Stimulated activated CD4-positive, alpha-beta T cell treated with anti-CD3 and anti-CD28 coated beads, Interleukin-2, amount 100 ng/mL, for 48 hours (primary cell): ENCODE data around the gene PI4K2A.
"Not testable (repeated sequence)": the region's sequence is repeated elsewhere in the genome, so short reads cannot be mapped to it uniquely, and the experiment has no call there.

Experiments used
- DNase-seq, 2 donors: peaks; one replicate each; pipeline ENCODE4 v3.0.0-alpha.2; 2020

The PI4K2A gene

DNA sequence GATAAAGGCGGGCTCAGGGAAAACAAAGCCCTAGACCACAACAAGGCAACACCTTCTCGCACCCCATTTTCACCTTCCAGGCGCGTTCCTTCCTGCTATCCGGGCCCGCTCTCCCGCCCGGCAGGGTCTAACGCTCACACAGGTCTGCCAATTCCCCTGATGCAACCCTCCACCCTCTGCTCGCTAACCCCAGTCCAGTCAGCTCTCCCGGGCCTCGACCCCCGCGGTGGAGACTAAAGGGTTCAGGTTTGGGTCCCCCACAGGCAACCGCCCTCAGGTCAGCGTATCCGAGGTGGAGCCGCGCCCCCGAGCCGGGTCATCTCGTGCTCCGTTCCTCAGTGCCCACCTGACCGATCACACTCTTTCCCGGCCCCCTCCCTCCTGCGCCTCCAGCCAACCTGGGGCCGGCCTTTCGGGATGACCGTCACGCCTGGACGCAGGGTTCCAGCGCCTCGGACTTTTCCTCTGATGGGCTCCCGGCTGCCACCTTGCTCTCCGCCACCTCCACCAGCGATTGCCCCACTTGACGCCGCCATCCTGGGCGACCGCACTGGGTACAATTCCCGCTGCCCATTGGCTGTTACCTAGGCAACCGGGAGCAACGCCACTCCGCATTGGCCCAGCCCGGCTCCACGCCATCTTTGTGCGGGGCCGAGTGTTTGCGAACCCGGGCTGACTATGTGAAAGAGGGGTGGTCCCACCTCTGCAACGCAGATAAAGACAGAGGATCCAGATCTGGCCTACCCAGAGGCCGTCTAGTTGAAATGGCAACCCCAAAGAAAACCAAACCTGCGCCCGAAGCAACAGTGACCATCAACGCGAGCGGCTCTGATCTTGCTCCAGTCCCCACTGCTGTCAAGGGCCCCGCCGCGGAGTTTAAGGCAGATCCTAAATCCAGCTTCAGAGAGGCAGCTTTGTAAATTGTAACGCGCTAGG is 7.3 kb upstream of the PI4K2A start, which contains the start of gene MORN4:
Gene MORN4, minus strand, starts transcription at position 552 of the 936 bp plus-strand sequence. CDS start 13,847 bp downstream, outside the sequence.
- peak; percentile 86 to 87 for DNase-seq

DNA sequence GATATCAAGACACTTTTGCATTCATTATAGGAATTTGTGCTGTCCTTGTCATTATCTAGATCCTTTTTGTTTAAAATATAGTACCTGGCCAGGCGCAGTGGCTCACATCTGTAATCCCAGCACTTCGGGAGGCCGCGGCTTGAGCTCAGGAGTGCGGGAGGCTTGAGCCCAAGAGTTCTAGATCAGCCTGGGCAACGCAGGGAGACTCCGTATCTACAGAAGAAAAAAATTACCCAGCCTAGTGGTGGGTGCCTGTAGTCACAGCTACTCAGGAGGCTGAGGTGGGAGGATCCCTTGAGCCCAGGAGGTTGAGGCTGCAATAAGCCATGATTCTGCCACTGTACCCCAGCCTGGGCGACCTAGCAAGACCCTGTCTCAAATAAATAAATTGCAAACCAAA is 6.5 kb upstream of the PI4K2A start:
- peak in 1 of 2 donors; percentile 9 for DNase-seq

DNA sequence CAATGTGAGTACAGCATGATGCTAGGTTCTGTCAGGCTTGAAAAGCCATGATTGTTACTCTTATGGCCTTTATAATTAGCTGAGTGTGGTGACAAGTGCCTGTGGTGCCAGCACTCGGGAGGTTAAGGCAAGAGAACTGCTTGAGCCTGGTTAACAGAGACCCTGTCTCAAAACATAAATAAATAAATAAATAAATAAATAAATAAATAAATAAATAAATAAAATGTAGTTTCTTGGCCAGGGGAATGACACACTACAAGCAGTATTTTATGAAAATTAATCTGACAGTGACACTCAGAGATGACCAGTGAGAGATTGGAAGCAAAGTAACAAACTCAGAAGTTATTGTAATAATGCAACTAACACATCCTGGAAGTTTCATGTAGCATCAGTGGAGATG is 4.9 kb upstream of the PI4K2A start:
- DNase-seq = no peak

DNA sequence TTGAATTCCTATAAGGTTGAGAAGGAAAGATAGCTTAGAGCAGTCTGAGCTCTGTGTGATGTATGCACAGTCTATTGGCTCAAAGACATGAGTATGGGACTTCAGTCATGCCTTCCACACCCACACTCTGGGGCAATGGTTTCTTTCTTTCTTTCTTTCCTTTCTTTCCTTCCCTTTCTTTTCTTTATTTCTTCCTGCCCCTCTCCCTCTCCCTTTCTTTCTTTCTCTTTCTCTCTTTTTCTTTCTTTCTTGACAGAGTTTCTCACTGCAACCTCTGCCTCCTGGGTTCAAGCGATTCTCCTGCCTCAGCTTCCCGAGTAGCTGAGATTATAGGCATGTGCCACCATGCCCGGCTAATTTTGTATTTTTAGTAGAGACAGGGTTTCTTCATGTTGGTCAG is 1.4 kb upstream of the PI4K2A start:
- DNase-seq = not testable (repeated sequence)

DNA sequence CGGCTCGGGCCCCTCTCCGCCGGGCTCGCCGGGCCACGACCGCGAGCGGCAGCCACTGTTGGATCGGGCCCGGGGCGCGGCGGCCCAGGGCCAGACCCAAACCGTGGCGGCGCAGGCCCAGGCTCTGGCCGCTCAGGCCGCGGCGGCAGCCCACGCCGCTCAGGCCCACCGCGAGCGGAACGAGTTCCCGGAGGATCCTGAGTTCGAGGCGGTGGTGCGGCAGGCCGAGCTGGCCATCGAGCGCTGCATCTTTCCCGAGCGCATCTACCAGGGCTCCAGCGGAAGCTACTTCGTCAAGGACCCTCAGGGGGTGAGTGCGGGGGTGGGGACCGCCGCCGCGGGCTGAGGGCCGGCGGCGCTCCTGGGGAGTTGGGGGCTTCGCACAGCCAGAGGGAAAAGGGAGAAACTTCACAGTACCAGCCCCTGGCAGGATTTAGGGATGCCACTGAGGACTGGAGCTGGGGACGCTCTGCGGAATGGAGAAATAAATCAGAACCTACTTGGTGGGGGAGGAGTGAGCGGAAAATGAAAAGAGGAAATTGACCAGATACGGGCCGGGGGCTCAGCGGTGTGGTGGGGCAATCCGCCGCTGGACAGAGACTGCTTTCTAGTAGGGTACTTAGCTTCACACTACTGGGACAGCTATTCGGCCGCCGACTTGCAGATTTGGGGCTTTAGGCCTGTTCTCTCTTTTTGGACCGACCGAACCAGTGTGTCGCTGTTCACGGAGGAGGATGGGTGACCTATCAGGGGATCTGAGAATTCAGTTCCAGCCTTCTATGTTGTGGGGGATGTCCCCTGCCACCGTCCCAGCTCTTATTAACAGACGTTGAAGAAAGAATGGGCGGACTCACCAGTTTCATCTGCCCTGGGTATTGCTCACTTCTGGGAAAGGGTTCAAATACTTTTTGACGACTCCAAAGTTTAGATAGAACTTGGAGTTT is 669 bp downstream of the PI4K2A start:
- DNase-seq = peak in 1 of 2 donors; percentile 11

DNA sequence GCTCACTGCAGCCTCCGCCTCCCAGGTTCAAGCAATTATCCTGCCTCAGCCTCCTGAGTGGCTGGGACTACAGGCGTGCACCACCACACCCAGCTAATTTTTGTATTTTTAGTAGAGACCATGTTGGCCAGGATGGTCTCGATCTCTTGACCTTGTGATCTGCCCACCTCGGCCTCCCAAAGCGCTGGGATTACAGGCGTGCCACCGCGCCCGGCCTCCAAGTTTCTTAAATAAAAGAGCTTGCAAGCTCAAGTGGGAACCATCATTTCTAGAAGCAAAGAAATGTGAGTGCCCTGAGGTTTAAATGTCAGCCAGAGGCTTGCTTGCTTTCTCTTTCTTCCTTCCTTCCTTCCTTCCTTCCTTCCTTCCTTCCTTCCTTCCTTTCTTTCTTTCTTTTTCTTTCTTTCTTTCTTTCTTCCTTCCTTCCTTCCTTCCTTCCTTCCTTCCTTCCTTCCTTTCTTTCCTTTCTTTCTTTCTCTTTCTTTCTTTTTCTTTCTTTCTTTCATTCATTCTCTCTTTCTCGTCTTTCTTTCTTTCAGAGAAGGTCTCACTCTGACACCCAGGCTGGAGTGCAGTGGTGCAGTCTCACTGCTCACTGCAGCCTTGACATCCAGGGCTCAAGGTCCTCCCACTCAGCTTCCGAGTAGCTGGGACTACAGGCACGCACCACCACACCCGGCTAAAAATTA is 2.1 kb downstream of the PI4K2A start:
- not testable (repeated sequence) for DNase-seq

DNA sequence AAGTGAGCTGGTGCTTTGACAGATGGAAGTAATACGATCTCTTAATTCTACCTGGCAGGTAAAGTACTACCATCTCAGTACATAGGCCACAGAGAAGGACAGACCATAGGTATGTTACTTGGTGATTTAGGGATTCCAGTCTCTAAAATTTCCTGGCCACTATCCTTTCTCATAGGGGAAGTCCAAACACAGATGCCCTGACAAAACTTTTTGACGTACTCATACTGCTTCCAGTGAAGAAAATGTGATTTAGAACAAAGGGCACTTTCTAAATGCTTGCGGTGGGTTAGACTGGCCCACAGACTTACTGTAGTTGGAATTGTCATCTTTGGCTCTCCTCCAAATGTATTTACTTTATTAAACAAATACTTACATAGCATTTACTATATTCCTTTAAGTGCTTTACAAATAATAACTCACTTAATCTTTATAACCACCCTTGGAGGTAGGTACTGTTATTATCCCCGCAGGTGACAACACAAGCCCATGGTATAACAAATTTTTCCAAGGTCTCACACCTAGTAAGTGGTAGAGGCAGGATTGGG is 3.0 kb downstream of the PI4K2A start:
- no peak for DNase-seq

DNA sequence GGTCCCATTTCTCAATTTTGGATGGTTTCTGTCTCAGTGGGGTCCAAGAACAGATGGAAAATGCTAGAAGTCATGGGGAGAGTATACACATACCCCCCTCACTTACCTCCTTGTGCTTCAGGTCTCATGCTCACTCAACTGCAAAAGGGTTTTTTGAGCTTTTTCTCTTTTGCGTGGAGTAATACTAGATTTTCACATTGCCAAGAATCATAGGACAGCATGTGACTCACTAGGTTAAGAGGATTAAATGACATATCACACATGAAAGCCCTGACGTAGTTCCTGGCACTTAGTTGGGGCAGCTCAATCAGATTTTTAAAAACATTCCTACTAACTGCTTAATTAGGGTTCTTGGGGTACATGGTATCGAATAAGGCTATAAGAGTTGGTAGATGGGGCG is 4.5 kb downstream of the PI4K2A start:
- no peak for DNase-seq

DNA sequence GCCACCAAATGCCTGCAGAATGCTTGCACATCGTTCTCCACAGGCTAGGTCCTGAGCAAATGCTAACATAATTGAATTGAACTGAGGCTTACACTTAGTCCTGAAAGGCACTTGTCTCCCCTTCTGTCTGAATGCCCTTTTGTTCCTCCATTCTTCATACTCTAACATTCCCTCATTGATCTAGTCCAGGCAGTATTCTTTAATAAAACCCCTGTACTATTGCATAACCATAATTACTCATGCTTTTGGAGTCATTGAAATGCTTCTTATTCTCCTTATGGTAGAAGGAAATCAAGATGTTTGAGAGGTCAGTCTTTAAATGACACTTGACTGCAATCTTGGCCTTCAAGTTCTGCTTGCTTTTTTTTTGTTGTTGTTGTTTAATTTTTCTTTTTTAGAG is 7.1 kb downstream of the PI4K2A start:
- no peak for DNase-seq

DNA sequence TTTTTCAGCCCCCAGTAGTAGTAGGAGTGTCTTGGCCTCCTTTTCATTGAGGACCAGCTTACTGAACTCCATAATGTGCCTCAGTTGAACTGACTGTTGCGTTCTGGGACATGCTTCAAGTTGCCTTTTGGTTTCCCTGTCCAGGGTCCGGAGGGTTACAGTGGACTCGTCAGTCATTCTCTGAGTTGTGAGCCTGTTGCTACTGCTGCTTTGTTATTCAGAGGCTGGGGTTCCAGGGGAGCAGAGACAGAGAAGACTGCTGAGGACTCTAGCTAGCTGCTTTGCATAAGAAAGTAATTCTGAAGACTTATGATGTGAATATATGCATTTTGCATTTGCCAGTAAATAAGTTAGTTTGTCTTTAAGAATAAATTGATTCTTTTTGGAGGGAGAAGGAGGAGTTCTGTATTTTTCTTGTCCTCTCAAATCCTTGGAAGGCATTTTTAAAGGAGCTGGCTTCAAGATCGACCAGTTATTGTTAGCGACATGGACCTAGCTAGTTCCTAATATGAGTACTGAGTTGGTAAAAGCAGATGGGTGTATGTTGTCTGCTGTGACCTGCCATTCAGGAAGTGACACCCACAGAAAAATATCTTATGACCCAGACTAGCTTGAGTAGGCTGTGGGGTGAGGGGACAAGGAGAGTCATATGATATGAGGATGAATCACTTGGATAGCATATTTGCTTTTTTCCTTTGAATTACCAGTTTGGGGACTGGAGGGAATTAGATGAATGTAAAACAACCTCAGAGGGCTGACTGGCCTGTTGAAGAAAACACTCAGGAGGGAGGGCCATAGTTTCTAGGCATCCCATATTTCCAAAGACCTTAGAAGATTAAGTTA is 8.3 kb downstream of the PI4K2A start:
- peak; percentile 13 to 19 for DNase-seq

DNA sequence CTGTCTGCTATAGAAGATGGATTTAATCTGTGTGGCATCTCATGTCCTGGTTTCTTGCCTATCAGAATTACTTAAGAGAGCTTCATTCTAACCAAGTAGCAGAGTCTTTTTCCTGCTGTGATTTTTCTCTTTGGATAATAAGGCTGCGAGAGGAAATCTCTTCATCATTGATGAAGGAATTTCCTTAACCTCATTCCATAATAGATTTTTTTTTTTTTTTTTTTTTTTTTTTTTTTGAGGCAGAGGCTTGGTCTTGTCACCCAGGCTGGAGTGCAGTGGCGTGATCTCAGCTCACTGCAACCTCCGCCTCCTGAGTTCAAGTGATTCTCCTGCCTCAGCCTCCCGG is 8.9 kb downstream of the PI4K2A start:
- not testable (repeated sequence) for DNase-seq

DNA sequence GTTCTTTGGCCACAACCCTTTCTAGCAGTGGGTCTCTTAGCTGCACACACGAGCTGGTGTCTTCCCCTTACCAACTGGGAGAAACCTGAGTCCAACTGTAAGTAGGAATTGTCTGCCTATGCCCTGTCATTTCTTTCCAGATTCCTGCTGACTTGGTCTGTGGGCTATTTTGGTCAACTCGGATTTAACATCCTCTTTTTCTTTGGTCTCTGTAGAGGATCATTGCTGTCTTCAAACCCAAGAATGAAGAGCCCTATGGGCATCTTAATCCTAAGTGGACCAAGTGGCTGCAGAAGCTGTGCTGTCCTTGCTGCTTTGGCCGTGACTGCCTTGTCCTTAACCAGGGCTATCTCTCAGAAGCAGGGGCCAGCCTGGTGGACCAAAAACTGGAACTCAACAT is 10.3 kb downstream of the PI4K2A start:
- no peak for DNase-seq

DNA sequence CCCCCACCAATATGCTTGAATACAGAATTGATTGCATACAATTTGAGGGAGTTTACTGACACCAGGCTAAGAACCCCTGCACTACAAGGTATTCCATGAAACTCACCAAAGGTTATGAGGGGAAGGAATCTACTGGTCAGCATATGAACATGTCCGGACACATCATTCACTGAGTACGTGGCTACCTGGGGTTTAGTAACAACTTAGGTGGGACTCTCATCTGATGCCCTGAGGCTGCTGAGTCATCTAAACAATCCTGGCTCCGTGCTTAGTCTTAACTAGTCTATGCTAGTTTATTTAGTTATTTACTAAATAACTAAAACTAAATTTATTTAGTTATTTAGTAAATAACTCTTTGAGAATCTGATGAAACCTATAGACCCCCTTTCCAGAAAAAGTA is 11.3 kb downstream of the PI4K2A start:
- DNase-seq = no peak

DNA sequence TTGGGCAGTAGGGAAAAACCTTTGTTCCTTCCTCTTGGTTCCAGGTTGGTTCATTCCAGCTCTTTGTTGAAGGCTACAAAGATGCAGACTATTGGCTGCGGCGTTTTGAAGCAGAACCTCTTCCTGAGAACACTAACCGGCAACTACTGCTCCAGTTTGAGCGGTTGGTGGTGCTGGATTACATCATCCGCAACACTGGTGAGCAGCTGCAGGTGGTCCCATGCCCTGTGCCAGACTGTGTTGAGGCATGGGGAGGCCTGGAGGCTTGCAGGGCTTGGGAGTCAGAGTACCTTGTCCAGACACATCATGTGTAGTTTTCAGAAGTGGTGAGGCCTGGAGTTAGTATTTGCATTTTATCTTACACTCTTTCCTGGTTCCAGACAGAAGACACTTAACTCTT is 16.3 kb downstream of the PI4K2A start:
- DNase-seq = no peak

DNA sequence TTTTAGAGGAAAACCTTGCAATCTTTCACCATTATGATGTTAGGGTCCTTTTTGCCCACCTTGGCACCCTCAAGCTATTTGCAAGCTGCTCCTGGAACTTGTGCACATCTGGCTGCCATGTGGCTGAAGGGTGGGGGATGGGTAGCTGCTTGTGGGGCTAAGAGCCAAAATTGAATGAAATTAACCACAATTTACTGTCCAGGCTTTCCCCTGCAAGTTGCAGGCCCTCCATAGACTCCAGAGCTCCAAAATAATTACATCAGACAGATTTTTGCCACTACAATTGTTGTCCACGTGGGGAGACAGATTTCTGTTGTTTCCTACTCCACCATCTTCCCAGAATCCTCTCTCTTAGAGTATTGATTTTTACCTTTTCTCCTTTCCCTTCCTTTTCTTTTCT is 19.1 kb downstream of the PI4K2A start:
- DNase-seq = no peak

DNA sequence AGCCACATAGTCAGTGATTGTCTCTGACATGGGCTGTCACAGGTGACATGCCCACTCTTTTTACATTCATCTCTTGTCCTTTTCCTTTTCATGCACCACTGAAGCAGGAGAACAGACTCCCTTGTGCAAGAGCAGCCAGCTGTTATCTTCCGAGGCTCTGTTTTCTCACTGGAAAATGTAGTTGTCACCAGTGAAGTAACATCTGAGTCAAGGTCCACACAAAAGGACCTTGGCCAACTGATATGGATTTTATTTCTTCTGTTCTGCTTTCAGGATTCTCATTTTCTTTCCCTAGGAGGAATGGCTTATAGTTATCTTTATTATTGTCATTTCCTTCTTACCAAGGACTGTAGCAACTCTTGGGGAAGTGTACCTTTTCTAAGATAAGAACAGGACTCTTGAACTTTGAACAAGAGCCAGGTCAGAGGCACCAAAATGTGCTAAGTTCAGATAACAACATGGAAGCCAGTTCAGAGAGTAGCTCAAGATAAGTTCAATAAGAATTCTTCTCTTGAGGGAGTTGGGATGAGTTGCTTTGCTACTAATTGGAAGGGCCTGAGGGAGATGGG is 23.9 kb downstream of the PI4K2A start:
- DNase-seq = no peak

DNA sequence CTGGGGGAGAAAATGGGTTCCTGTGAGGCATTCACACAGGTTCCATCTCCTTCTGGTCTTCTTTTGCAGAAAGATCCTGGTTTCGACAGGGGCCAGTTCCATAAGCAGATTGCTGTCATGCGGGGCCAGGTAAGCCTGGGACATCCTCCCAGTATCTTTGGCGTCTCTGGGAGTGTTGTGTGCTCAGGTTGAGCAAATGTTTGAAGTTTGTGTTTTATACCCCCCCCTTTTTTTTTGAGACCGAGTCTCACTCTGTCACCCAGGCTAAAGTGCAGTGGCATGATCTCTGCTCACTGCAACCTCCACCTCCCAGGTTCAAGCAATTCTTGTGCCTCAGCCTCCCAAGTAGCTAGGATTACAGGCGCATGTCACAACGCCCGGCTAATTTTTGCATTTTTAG is 26.5 kb downstream of the PI4K2A start:
- DNase-seq = no peak

DNA sequence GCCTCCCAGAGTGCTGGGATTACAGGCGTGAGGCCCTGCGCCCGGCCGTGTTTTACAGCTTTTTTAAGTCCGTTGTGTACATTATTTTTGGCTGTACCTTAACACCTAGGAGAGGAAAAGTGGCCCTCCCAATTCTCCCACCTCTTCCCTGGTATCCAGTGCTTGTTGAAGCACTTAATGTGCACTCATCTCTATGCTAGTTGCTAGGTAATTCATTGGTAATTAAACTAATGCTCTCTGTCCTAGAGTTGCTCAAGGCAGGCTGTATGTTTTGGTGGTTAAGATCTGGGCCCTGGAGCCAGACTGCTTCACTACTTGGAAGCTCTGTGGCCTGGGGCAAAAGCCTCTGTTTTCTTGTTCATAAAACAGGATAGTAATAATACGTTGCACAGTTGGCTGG is 27.0 kb downstream of the PI4K2A start:
- no peak for DNase-seq

DNA sequence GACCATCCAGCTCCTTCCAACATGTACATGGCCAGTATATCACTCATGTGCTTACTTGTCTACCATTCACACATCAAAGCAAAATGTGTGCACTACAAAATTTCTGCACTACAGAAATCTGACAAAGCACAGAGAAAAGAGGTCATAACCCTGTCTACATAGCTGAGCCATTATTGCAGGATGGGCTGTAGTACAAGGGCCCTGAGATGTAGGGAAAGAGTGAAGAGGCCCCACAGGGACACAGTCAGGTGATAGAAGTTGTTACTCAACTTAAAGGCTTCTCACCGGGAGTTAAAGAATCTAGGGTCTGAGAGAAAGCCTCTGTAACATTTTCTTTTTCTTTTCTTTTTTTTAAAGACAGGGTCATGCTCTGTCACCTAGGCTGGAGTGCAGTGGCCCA is 29.1 kb downstream of the PI4K2A start:
- no peak for DNase-seq

DNA sequence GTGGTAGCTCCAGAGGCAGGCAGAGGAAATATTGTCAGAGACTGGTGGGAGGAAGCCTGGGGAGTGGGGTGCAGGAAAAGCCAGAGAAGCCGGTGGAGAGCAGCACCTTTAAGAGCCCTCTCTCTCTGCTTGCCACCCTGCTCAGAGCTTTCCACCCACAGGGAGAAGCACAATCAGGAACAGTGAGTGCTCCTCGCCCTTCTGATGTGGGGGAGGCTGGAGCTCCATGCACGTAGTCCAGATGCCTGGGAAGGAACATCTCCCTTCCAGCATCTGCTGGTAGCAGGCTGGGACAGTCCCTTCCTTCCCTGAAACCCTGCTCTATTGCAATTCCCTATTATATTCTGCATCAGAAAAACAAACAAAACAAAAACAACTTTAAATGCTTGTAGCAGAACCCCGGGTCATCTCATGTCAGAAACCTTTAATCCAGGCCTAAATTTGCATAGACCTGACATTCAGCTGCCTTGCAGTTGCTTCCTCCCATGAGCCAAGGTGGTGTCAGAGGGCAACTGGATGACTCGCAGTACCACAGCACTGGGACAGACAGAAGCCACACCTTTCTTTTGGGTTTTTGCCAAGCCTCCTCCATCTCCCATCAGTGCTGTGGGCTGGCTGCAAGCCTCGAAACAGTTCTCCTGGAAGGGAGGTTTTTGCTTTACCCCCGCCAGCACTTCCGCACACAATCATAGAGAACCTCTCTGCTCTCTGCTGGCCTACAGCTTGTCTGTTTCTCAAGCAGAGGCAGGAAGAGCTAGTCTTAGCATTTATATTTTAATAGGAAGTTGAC is 33.5 kb downstream of the PI4K2A start:
- no peak for DNase-seq

DNA sequence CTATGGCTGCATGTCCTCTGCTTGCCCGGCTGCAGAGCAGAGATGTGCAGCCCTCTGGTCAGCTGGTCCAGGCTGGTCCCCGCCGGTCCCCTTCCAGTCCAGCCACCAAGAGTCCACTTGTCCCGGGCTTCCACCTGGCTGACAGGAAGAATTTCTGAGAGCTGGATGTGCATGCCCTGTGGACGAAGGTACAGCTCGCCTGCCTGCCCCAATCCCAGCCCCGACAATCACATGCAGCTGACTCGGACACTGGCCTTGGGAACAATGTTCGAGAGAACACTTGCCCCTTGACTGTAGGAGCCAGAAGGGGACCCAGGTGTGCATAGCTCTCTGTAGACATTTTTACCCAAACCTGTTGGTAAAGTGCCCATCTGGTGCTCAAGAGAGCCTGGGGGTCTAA is 34.8 kb downstream of the PI4K2A start:
- no peak for DNase-seq
